CD4-positive, alpha-beta T cell treated with Interleukin-12 subunit alpha and Interleukin-12 subunit beta, for 1 hour (primary cell): Measurements from ENCODE around the gene CBFA2T2.
"Not testable (repeated sequence)": the region's sequence is repeated elsewhere in the genome, so short reads cannot be mapped to it uniquely, and the experiment has no call there.

ENCODE experiments used
- DNase-seq: peaks from one replicate; pipeline ENCODE4 v3.0.0-alpha.2; 2020

The CBFA2T2 gene

DNA sequence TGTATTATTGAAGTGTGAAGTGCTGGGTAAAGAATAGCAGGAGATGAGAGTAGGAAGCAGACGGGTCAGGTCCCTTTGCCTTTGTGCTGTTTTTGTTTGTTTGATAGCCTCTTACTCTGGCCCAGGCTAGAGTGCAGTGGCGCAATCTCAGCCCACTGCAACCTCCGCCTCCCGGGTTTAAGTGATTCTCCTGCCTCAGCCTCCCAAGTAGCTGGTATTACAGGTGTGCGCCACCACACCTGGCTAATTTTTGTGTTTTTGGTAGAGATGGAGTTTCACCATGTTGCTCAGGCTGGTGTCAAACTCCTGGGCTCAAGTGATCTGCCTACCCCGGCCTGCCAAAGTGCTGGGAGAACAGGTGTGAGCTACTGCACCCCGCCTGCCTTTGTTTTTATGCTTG, 18.1 kb downstream of the CBFA2T2 start:
- DNase-seq, result not testable (repeated sequence)

DNA sequence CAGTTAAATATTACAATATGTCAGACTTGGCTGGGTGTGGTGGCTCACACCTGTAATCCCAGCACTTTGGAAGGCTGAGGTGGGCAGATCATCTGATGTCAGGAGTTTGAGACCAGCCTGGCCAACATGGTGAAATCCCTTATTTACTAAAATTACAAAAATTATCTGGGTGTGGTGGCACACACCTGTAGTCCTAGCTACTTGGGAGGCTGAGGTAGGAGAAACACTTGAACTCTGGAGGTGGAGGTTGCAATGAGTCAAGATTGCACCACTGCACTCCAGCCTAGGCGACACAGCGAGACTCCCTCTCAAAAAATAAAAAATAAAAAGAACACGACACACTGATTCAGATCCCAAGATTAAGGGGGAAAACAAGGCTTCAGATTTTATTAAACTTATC, 19.2 kb downstream of the CBFA2T2 start:
- DNase-seq, result not testable (repeated sequence)

DNA sequence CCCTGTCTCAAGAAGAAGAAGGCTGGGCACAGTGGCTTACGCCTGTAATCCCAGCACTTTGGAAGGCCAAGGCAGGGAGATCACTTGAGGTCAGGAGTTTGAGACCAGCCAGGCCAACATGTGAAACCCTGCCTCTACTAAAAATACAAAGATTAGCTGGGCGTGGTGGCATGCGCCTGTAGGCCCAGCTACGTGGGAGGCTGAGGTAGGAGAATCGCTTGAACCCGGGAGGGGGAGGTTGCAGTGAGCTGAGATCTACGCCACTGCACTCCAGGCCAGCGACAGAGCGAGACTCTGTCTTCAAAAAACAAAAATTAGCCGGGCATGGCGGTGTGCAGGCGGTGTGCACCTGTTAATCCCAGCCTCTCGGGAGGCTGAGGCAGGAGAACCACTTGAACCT, 22.0 kb downstream of the CBFA2T2 start:
- DNase-seq, result not testable (repeated sequence)

DNA sequence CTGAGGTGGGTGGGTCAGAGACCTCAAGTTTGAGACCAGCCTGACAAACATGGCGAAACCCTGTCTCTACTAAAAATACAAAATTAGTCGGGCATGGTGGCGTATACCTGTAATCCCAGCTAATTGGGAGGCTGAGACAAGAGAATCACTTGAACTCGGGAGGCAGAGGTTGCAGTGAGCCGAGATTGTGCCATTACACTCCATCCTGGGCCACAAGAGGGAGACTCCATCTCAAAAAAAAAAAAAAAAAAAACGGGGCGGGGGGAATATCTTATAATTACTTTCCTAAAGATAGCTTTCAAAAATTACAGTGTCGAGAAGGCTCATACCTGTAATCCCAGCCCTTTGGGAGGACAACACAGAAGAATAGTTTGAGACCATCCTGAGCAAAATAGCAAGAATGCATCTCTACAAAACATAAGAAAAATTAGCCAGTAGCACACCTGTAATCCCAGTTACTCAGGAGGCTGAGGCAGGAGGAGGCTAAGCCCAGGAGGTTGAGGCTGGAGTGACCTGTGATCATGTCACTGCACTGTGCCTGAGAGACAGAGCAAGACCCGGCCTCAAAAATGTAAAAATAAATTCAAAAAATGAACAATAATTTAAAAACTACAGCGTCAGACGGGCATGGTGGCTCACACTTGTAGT, 25.8 kb downstream of the CBFA2T2 start:
- no peak for DNase-seq

DNA sequence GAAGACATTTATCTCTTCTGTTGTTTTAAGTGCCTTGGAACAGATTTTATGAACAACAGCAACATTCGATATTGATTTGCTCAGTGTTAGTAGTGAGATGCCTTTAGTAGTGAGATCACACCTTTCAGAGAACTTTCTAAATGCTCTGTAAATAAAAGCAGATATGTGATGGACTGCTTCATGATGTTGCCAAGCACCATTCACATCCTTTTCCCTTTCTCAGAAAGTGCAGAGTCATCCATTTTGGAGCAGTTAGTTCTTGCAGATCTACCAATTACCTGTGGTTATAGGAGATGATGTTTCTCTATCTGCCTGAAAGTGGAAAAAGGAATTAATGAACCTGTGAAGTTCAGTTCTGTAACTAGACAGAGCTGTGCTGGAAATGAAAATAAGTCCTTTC, 27.0 kb downstream of the CBFA2T2 start:
- no peak for DNase-seq

DNA sequence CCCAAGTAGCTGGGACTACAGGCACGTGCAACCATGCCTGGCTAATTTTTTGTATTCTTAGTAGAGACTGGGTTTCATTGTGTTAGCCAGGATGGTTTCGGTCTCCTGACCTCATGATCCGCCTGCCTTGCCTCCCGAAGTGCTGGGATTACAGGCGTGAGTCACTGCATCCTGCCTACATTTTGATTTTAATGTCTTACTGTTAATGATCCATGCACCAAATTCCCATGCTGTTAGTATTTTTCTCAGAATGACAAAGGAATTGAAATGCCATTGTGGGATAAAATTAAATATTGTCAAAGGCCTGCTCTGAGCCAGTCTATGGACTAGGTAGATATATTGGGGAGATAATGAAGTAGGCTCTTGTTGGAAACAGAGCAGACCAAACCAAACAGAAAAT, 28.2 kb downstream of the CBFA2T2 start:
- DNase-seq, result no peak

DNA sequence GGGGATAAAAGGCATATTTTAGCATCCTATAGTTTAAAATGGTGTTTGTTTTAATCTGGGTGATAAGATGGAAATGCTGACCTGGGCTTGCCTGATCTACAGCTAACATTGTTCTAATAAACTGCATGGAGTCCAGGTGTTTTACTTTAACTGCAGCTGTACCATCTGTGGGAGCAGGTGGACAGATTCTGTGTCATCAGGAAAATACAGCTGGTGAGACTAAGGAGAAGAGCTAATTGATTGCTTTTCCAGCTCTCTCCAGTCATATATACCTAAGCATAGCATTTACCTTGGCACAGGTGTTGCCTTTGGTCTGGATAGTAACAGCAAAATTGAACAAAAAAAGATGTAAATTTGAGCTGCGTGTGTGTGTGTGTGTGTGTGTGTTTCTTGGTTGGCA, 31.6 kb downstream of the CBFA2T2 start:
- no peak for DNase-seq

DNA sequence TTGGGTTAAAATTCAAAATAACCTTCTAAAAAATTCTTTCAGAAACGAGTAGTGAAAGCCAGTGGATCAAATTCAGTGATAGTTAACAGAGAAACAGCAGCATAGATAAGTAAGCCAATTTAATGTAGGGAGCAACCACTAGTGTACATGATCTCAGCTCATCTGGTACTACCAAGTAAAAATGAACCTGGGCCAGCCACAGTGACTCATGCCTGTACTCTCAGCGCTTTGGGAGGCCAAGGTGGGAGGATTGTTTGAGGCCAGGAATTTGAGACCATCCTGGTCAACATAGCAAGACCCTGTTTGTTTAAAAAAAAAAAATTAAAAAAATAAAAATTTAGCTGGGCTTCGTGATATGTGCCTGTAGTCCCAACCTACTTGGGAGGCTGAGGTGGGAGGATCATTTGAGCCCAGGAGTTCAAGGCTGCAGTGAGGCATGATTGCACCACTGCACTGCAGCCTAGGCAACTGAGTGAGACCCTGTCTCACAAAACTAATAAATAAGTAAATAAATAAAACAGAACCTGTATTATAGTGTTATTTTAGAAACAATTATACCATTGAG, 32.4 kb downstream of the CBFA2T2 start:
- DNase-seq, result no peak

DNA sequence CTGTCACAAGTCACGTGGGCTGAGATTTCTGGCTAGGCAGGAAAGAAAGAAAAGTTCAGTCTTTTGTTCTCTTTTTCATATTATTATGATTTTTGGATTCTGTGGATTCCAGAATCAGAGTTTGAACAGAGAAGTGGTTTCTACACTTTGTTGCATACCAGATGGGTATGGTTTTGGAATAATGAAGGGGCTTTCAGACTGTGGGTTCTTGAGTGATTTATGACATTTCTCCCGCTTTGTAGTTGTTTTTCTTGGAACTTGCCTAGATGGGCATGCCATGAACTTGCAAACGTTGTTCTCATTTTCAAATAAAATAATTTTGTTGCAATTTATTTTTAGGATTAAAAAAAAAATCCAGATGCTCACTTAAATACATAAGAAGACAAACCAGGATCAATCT, 34.4 kb downstream of the CBFA2T2 start:
- no peak for DNase-seq

DNA sequence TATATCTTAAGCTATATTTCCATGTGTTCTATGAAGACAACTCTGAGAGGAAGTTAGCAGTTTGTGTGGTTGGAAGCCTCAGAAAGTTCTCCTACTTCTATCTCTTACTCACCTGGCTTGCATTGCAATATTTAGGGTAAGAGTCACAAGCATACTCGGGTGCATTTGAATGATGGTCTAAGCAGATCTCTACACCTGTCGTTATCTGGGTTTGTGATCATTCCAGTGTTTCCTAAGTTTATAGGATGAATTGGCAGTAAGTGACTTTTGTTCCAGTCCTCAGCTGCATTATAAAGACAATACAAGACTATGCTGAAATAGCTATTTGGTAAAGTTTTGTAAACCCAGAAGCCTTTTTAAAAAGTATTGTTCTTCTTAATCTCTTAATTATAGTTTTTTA, 36.9 kb downstream of the CBFA2T2 start:
- no peak for DNase-seq

DNA sequence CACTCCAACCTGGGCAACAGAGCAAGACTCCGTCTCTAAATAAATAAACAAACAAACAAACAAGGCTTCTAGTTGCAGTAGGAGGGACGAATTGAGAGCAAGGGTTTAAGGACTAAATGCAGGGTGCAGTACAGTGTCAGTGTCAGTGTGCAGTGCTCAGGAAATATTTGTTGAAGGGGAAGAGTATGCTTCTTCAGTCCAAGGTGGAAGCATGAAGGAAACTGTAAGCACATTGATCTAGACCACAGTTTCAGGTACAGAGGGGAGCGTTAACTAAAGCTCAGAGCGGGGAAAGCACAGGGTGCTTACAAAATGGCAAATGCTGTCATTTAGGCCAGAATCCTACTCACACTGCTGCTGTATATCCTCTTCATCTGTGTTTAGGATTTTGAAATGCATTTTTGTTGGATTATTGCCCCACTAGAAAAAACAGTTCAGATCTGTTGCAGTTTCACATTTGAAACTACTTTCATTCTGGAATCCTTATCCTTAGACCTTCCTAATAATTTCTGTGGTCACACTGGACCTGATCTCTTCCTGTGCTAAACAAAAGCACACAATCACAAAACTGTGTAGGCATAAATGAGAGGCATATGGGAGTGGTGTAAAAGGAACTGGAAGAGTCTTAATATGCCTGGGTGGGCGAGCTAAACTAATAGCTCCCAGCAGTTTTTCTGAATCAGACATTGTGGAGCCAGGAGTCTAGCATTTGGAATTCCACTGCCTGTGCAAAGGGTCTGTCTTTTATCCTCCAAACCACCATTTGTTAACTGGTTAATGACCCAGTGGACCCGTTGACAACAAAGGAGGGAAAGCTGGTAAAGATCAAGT, 41.4 kb downstream of the CBFA2T2 start:
- no peak for DNase-seq

DNA sequence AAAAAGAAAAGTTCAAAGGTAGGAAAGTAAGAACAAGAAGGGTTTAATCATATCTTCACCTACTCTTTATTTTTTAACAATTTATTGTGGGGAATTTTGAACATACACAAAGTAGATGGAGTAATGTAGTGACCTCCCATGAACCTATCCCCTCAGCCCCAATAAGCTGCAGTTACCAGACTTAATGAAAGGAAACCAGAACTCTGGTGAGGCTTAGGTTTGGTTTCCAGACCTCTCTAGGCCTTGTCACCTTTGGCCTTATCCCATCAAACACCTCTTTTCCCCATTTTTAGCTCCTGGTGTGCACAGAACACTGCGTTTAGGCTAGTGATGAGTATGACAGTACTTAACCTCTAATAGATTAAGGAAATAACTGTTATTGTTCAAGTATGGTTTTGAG, 42.0 kb downstream of the CBFA2T2 start:
- DNase-seq, result no peak

DNA sequence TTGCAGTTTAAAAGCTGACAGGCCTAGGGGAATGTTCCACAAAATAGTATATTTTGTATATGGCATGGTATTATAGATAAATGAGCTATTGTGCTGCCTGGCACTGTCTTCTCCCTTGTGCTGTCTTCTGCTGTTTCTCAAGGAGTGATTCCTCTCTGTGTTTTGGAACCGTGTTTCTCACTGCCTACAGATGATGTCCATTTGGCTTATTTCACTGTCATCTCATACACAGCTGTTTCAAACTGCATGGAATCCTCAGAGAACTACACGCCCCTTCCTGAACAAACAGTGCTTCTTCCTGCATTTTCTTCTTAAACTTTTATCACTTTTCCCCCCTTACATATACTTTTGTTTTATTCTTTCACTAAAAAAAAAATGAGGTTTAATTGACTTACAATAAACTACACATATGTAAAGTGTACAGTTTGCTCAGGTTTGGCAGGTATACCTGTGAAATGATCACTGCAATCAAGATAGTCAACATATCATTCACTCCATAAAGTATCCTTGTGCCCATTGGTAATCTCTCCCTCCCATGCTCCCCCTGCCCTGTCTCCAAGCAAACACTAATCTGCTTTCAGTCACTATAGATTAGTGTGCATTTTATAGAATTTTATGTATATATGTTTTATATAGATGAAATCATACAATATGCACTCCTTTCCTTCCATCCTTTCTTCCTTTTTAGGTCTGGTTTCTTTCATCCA, 43.0 kb downstream of the CBFA2T2 start:
- DNase-seq, result no peak

DNA sequence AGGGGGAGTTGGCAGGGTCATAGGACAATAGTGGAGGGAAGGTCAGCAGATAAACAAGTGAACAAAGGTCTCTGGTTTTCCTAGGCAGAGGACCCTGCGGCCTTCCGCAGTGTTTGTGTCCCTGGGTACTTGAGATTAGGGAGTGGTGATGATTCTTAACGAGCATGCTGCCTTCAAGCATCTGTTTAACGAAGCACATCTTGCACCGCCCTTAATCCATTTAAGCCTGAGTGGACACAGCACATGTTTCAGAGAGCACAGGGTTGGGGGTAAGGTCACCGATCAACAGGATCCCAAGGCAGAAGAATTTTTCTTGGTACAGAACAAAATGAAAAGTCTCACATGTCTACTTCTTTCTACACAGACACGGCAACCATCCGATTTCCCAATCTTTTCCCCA, 45.8 kb downstream of the CBFA2T2 start:
- not testable (repeated sequence) for DNase-seq

DNA sequence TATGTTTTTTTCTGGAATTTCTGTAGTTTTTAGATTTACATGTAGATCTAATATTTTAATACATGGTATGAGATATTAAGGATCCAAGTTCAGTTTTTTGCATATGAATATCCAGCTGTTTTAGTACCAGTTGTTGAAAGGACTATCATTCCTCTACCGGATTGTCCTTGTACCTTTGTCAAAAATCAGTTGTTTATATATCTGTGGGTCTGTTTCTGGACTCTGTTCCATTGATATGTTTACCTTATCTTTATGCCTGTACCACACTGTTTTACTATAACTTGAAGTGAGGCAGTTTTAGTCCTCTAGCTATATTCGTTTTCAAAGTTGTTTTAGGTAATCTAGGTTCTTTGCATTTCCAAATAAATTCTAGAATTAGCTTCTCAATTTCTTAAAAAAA, 47.7 kb downstream of the CBFA2T2 start:
- DNase-seq, result no peak

DNA sequence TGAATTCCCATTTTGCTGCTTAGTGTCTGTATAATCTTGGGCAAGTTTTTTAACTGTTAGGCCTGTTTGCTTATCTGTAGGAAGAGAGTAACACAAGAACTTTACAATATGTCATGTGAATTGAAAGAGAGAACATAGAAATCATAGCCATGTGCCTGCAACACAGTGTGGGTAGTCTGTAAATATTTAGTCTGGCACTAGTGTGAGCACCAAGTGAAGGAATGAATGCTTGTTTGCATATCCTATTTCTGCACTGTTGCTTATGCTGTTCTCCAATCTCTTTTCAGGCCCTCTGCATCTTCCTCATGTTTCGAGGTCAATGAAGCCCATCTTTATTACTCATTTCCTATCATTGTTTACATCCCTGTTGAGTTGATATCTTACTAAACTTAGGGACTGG, 49.2 kb downstream of the CBFA2T2 start:
- DNase-seq, result no peak

DNA sequence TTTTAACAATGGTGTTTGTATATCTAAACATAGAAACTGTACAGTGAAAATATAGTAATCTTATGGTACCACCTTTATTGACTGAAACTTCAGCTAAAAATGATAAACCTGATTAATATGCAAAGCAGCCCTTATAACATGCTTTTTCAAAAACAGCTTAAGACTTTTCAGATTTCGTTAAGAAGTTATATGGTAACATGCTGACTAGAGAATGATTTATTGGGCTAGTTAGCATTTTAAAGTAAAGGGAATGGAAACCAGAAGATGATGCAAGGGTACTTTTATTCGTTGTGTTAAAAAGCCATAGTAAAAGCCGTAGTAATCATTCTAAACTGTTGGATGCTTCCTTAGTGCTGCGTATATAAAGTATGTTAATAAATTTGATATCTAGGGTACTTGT, 50.5 kb downstream of the CBFA2T2 start:
- no peak for DNase-seq

DNA sequence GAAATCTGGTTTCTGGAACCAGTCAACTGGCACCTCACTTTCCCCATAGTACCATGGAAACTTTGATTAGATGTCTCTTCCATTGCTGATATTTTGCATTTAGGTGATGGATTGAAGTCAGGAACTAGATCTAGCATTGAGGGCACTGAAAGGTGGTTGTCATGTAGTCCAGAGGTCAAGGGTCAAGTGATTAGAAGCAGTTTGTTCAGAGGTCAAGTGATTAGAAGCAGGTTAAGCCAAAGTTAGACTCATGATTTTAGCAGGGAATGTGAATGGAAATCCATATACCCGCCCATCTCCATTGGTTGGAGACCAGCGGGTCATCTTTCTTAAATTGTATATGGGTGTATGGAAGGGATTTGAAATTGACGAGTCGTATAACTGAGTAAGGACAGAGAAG, 51.2 kb downstream of the CBFA2T2 start:
- DNase-seq, result no peak

DNA sequence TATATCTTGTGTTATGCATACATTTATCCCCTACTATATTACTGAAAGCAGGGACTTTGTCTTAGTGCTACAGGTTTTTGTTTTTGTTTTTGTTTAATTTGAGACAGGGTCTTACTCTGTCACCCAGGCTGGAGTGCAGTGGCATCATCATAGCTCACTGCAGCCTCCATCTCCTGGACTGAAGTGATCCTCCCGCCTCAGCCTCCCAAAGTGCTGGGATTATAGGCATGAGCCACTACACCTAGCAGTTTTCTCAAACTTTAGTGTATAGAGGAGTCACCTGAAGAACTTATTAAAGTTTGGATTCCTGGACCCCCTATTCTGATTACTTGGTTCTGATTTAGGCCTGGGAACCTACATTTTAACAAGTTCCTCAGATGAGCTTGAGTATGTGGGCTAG, 51.9 kb downstream of the CBFA2T2 start:
- no peak for DNase-seq

DNA sequence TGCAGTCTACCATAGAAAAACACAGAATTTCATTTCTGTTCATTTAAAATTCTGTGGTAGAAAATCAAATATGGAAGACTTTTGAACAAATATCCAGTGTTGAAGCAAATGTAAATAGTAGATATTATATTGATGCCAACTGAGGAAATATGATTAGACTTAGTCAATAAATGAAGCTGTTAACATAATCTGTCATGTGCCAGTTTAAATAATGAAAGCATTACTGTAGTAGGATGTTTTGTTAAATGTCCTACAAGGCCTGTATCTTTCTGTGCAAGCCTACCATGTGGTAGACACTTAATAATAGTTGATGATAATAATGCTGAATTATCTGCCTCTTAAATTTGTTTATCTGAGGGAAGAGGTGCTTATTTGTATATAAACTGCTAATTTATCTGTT, 55.9 kb downstream of the CBFA2T2 start:
- DNase-seq, result no peak

DNA sequence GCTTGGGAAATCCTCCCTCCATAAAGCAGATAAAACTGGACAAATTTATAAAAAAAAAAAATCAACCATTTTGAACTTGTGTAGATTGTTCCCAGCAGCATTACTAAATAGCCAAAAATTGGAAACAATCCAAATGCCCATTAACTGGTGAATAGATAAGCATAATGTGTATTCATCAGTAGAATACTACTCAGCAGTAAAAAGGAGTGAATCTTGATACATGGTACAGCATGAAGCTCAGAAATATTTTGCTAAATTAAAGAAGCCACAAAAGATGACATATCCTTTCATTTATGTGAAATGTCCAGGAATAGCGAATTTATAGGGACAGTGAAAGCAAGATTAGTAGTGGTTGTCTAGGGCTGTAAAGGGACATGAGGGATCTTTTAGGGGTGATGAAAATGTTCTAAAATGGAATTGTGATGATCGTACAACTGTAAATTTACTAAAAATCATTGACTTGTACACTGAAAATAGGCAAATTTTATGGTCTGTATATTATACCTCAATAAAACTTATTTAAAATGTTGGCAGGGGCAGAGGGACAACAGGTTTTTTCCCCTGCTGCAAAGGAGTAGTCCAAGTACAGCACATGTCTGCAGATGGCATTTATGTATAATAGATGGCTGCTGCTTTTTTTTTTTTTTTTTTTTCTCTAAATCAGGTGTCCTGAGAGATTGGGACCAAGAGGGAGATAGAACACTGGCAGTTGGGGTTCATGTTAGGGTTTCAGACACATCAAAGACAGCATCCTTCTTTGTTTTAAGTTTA, 59.5 kb downstream of the CBFA2T2 start:
- no peak for DNase-seq

DNA sequence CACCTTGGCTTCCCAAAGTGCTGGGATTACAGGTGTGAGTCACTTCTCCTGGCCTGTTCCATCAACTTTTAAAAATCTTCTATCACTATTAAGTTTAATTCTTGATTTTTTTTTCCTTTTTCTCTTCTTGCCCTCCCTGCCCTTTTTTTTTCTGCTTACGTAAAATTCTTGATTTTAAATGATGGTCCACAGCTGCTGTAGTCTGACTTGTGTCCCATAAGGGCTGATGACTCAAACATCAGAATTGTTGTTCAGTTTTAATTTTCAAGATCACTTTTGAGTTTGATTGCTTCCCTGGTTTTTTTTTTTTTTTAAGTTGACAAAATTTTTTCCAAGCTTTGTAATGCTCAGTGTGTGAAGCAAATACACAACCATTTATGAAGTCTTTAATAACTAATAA, 61.9 kb downstream of the CBFA2T2 start:
- no peak for DNase-seq

DNA sequence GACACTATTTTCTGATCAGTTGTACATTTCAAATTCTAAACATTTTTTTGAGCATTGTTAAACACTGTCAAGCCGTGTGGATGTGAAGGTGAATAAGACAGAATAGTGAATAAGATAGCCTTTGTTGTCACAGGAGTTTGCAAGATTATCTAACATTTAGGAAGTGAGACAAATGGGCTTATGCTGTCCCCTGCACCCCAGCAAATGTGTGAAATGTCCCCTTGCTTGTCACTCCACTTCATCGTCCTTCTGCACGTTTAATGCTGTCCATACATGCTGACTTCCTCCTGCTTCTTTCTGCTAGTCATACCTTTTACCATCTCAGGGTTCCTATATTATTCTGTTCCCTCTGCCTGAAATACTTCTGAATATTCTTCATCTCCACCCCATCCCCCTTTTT, 62.6 kb downstream of the CBFA2T2 start:
- DNase-seq, result no peak
